GM06990 (cell line): ENCODE results near the gene BCAT1.
"Not testable (repeated sequence)": the region's sequence is repeated elsewhere in the genome, so short reads cannot be mapped to it uniquely, and the experiment has no call there.

ENCODE experiments used
- DNase-seq: peaks from one replicate; pipeline ENCODE4 v3.0.0-alpha.2; 2011; ENCODE audit not compliant: insufficient read length; ENCODE audit errors: extremely low read depth
- H3K27me3 ChIP-seq: replicated peaks from 2 replicates; pipeline ENCODE4 v1.6.0; 2011; ENCODE audit warnings: low read length; ENCODE audit not compliant: control insufficient read depth, insufficient read depth
- H3K36me3 ChIP-seq: 2 replicates; pipeline ENCODE4 v1.5.1; 2011; ENCODE audit warnings: low read length; ENCODE audit not compliant: control insufficient read depth, insufficient read depth
- H3K4me3 ChIP-seq: replicated peaks from 2 replicates; pipeline ENCODE4 v1.5.1; 2011; ENCODE audit warnings: low read depth, mild to moderate bottlenecking, control low read depth, low read length
- TF ChIP-seq, protein P1 (sequence below): IDR thresholded peaks from 2 replicates; pipeline ENCODE4 v1.5.1; 2011; ENCODE audit warnings: low read length, control low read depth, mild to moderate bottlenecking, inconsistent platforms; ENCODE audit not compliant: insufficient read depth, poor library complexity, severe bottlenecking

Gene BCAT1

GRCh38 chr12:24970177-24970576 lies 21.3 kb upstream of the BCAT1 start:
- TF ChIP-seq, protein P1, sequence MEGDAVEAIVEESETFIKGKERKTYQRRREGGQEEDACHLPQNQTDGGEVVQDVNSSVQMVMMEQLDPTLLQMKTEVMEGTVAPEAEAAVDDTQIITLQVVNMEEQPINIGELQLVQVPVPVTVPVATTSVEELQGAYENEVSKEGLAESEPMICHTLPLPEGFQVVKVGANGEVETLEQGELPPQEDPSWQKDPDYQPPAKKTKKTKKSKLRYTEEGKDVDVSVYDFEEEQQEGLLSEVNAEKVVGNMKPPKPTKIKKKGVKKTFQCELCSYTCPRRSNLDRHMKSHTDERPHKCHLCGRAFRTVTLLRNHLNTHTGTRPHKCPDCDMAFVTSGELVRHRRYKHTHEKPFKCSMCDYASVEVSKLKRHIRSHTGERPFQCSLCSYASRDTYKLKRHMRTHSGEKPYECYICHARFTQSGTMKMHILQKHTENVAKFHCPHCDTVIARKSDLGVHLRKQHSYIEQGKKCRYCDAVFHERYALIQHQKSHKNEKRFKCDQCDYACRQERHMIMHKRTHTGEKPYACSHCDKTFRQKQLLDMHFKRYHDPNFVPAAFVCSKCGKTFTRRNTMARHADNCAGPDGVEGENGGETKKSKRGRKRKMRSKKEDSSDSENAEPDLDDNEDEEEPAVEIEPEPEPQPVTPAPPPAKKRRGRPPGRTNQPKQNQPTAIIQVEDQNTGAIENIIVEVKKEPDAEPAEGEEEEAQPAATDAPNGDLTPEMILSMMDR: no peak
- no peaks in the 10 kb centered on the region for H3K27me3 ChIP-seq
- DNase-seq: no peak

GRCh38 chr12:24966951-24967564 lies 18.2 kb upstream of the BCAT1 start:
- no peak for DNase-seq

More at GRCh38 chr12:24970177-24970576, 21.3 kb upstream of the BCAT1 start:
- no peaks in the 10 kb centered on the region for H3K36me3 ChIP-seq
- no peak overlapping the region for H3K4me3 ChIP-seq

GRCh38 chr12:24964342-24964741 lies 15.4 kb upstream of the BCAT1 start:
- Histone ChIP-seq H3K4me3 (no peak overlapping the region), H3K36me3 (no peaks in the 10 kb centered on the region), H3K27me3 (no peaks in the 10 kb centered on the region)
- TF ChIP-seq, protein P1: no peak
- DNase-seq: no peak

More at GRCh38 chr12:24966951-24967564, 18.2 kb upstream of the BCAT1 start:
- Histone ChIP-seq H3K36me3 (no peaks in the 10 kb centered on the region), H3K27me3 (no peaks in the 10 kb centered on the region), H3K4me3 (no peak overlapping the region)
- TF ChIP-seq, protein P1: no peak

DNA sequence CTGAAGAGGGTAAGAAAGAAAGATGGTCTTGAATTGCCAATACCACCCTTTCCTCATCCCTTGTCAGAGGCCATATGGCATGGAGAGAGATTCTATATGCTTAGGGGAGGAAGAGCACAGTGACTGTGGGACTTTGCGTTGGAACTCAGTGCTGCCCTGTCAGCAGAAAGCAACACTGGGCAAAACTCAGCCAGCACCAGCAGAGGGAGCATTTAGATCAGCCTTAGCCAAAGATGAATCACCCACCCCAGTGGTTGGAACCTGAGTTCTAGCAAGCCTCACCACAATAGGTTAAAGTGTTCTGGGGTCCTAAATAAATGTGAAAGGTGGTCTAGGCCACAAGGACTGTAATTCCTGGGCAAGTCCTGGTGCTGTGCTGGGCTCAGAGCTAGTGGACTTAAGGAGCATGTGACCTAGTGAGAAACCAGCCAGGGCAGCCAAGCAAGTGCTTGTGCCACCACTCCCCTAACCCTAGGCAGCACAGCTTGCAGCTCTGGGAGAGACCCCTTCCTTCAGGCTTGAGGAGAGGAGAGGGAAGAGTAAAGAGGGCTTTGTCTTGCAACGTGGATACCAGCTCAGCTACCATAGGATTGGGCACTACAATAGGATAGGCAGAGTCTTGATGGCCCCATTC lies 11.4 kb upstream of the BCAT1 start:
- TF ChIP-seq, protein P1: peak; percentile 84
- DNase-seq: no peak
- Histone ChIP-seq H3K4me3 (no peak overlapping the region), H3K36me3 (no peaks in the 10 kb centered on the region), H3K27me3 (no peaks in the 10 kb centered on the region)

GRCh38 chr12:24956351-24956750 lies 7.5 kb upstream of the BCAT1 start:
- H3K4me3 ChIP-seq, DNase-seq, H3K36me3 ChIP-seq, H3K27me3 ChIP-seq: not testable (repeated sequence)

- H3K27me3 ChIP-seq: no peaks in the 10 kb centered on the region
- TF ChIP-seq, protein P1: no peak
- no peak overlapping the region for H3K4me3 ChIP-seq
- DNase-seq: no peak
- no peaks in the 10 kb centered on the region for H3K36me3 ChIP-seq
Measured at GRCh38 chr12:24955853-24956252, 7.0 kb upstream of the BCAT1 start.
